Suprapubic skin (tissue), 3 donors: Measurements from ENCODE around the gene COL8A2.

Experiments used
- POLR2A ChIP-seq, 2 donors: fragments of 450-650 bp; IDR thresholded peaks; one replicate each; pipeline ENCODE4 v1.6.1; 2017; ENCODE audit warnings: antibody characterized with exemption in 2 of 2, mild to moderate bottlenecking in 2 of 2, moderate library complexity in 2 of 2
- TF ChIP-seq, protein P1 (sequence below), 2 donors: fragments of 200-600 bp in 1 of 2; fragments of 450-650 bp in 1 of 2; sonication (generic) in 1 of 2; IDR thresholded peaks; one replicate each; pipeline ENCODE4 v1.5.1; 2016 to 2019; ENCODE audit warnings: antibody characterized with exemption in 2 of 2, mild to moderate bottlenecking in 1 of 2, moderate library complexity in 1 of 2

DNA sequence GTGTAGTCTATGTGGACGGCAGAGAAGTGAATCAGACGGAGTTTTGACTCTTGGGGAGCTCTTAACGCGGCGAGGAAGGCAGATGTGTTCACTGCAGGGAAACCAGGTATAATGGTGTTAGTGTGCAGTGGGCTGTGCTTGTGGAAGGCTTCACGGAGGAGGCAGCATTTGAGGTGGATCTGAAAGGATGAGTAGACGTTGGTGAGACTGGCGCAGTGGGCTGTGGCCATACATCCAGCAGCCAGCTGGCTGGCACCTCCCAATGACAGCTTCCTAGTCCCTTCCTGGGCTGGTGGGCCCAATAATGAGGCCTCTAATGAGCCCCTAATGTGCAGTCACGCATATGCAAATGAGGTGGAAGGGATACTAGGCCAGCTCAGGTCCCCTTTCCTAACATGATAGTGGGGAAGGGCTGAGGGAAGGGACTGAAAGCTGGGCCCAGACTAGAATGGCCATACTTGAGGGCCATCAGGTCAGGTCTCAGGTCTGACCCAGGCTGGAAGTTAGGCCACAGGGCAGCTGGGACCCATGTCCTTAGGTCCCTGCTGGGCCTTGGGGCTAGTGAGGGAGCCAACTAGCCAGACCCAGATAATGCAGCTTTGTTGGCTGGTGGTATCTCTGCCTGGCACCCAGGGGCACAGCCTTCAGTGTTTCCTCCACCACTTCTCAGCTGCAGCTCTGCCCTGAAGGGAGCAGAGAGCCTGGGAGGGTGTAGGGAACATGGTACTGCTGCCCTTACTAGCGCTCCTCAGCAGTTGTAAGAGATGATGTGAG, 34.8 kb upstream of the COL8A2 start:
- no peak for TF ChIP-seq POLR2A (IDR thresholded peaks at IDR 0.05)
- TF ChIP-seq, protein P1, sequence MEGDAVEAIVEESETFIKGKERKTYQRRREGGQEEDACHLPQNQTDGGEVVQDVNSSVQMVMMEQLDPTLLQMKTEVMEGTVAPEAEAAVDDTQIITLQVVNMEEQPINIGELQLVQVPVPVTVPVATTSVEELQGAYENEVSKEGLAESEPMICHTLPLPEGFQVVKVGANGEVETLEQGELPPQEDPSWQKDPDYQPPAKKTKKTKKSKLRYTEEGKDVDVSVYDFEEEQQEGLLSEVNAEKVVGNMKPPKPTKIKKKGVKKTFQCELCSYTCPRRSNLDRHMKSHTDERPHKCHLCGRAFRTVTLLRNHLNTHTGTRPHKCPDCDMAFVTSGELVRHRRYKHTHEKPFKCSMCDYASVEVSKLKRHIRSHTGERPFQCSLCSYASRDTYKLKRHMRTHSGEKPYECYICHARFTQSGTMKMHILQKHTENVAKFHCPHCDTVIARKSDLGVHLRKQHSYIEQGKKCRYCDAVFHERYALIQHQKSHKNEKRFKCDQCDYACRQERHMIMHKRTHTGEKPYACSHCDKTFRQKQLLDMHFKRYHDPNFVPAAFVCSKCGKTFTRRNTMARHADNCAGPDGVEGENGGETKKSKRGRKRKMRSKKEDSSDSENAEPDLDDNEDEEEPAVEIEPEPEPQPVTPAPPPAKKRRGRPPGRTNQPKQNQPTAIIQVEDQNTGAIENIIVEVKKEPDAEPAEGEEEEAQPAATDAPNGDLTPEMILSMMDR (IDR thresholded peaks at IDR 0.05), result no peak
